ENCODE results near the gene WDR75. TPM values are rescaled to one million over a fixed set of nuclear protein-coding genes. Genes with fewer than 3 reads are reported as not detected.

The WDR75 gene
- polyA plus RNA-seq, 3 donors = 3.9 to 20.7 (median 5.8) TPM

DNA sequence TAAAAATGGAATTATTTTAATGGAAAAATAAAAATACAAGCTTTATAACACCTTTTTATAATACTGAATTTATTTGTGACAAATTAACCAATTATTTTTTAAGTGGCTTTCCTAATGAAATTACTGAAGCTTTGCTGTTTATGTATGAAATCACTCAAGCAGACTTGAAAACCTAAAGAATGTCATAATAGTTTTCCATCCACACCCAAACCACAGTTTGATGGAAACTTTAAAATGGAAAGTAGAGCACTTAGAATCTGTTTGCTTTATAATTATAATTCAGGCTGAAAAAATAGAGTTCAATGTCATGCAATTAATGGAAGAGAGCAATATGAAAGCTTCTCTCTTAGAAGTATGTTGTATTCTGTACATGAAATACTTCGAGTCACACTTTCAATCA lies 31.6 kb upstream of the WDR75 start:
- no peaks in the 10 kb centered on the region for H3K27me3 Mint-ChIP-seq (ENCODE audit: low read depth in 3 of 3)
- no peak overlapping the region for H3K9ac ChIP-seq (ENCODE audit: insufficient read depth, low read length, poor library complexity, severe bottlenecking)
- no peaks in the 10 kb centered on the region for H3K36me3 ChIP-seq (replicated peaks in 1 of 2; ENCODE audit: control insufficient read depth in 1 of 2, insufficient read depth in 2 of 2, low read length in 2 of 2)
- H3K4me2 ChIP-seq (replicated peaks; ENCODE audit: extremely low read depth, low read length, poor library complexity, severe bottlenecking) = no peak overlapping the region
- intact Hi-C loops (cut with micrococcal nuclease) = loop anchor here (5.0 kb wide), 1 partner anchor 317 kb away; no protein-coding TSS in a partner anchor
- no peak overlapping the region for H3K4me3 Mint-ChIP-seq
- no CpG with 5 or more reads among the region's 1 CpG for WGBS (ENCODE audit: insufficient coverage)
- H3K79me2 ChIP-seq (ENCODE audit: insufficient read depth, low read length) = no peaks in the 10 kb centered on the region
- TF ChIP-seq, protein P1, sequence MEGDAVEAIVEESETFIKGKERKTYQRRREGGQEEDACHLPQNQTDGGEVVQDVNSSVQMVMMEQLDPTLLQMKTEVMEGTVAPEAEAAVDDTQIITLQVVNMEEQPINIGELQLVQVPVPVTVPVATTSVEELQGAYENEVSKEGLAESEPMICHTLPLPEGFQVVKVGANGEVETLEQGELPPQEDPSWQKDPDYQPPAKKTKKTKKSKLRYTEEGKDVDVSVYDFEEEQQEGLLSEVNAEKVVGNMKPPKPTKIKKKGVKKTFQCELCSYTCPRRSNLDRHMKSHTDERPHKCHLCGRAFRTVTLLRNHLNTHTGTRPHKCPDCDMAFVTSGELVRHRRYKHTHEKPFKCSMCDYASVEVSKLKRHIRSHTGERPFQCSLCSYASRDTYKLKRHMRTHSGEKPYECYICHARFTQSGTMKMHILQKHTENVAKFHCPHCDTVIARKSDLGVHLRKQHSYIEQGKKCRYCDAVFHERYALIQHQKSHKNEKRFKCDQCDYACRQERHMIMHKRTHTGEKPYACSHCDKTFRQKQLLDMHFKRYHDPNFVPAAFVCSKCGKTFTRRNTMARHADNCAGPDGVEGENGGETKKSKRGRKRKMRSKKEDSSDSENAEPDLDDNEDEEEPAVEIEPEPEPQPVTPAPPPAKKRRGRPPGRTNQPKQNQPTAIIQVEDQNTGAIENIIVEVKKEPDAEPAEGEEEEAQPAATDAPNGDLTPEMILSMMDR (IDR thresholded peaks at IDR 0.05) = no peak
- no peak overlapping the region for H3K4me3 ChIP-seq (replicated peaks in 1 of 3; ENCODE audit: low read depth in 2 of 3, low read length in 3 of 3)
- H3K9me3 Mint-ChIP-seq = no peaks in the 10 kb centered on the region
- no peaks in the 10 kb centered on the region for H4K20me1 ChIP-seq (ENCODE audit: insufficient read depth, low read length)
- no peaks in the 10 kb centered on the region for H3K4me1 ChIP-seq (ENCODE audit: control insufficient read depth in 1 of 2, insufficient read depth in 2 of 2, low read length in 2 of 2)
- H3K27ac Mint-ChIP-seq = no peak overlapping the region
- no peak for DNase-seq
- H3K36me3 Mint-ChIP-seq = no peaks in the 10 kb centered on the region
- no peak overlapping the region for H3K27ac ChIP-seq (ENCODE audit: low read depth in 1 of 2, low read length in 2 of 2)
- H2AFZ ChIP-seq (ENCODE audit: insufficient read depth, low read depth, low read length, poor library complexity, severe bottlenecking) = no peak overlapping the region
- no peaks in the 10 kb centered on the region for H3K4me1 Mint-ChIP-seq
- H3K9me3 ChIP-seq (replicated peaks in 1 of 2; ENCODE audit: control insufficient read depth in 1 of 2, insufficient read depth in 1 of 2, low read length in 2 of 2) = no peaks in the 10 kb centered on the region
- no peaks in the 10 kb centered on the region for H3K27me3 ChIP-seq (ENCODE audit: control insufficient read depth in 2 of 2, insufficient read depth in 2 of 2, low read length in 2 of 2)

- Mint-ChIP-seq H3K27ac (no peak overlapping the region), H3K9me3 (peaks cover 0 to 6% (median 0%) of the 10 kb centered on the region in 7 donors), H3K27me3 (ENCODE audit: low read depth in 3 of 3) (no peaks in the 10 kb centered on the region), H3K4me1 (no peaks in the 10 kb centered on the region), H3K4me3 (no peak overlapping the region), H3K36me3 (no peaks in the 10 kb centered on the region)
- Histone ChIP-seq H3K27me3 (ENCODE audit: control insufficient read depth in 2 of 2, insufficient read depth in 2 of 2, low read length in 2 of 2) (no peaks in the 10 kb centered on the region), H3K9ac (ENCODE audit: insufficient read depth, low read length, poor library complexity, severe bottlenecking) (no peak overlapping the region), H3K4me3 (replicated peaks in 1 of 3; ENCODE audit: low read depth in 2 of 3, low read length in 3 of 3) (no peak overlapping the region), H3K4me2 (replicated peaks; ENCODE audit: extremely low read depth, low read length, poor library complexity, severe bottlenecking) (no peak overlapping the region), H3K27ac (ENCODE audit: low read depth in 1 of 2, low read length in 2 of 2) (no peak overlapping the region), H4K20me1 (ENCODE audit: insufficient read depth, low read length) (no peaks in the 10 kb centered on the region), H3K9me3 (replicated peaks in 1 of 2; ENCODE audit: control insufficient read depth in 1 of 2, insufficient read depth in 1 of 2, low read length in 2 of 2) (no peaks in the 10 kb centered on the region), H2AFZ (ENCODE audit: insufficient read depth, low read depth, low read length, poor library complexity, severe bottlenecking) (no peak overlapping the region), H3K79me2 (ENCODE audit: insufficient read depth, low read length) (no peaks in the 10 kb centered on the region), H3K36me3 (replicated peaks in 1 of 2; ENCODE audit: control insufficient read depth in 1 of 2, insufficient read depth in 2 of 2, low read length in 2 of 2) (no peaks in the 10 kb centered on the region), H3K4me1 (ENCODE audit: control insufficient read depth in 1 of 2, insufficient read depth in 2 of 2, low read length in 2 of 2) (no peaks in the 10 kb centered on the region)
- DNase-seq = no peak
- TF ChIP-seq, protein P1 (IDR thresholded peaks at IDR 0.05) = no peak
- no CpG with 5 or more reads among the region's 5 CpGs for WGBS (ENCODE audit: insufficient coverage)
- intact Hi-C loops (cut with micrococcal nuclease) = loop anchor here (5.0 kb wide), 1 partner anchor 320 kb away; no protein-coding TSS in a partner anchor
Observed at GRCh38 chr2:189411860-189412259, 29.4 kb upstream of the WDR75 start.

Measured in CD14-positive monocyte (primary cell).